CD4-positive, alpha-beta T cell treated with Interleukin-21 for 1 hour (primary cell): ENCODE data around the gene PSMC5.
"Not testable (repeated sequence)": the region's sequence is repeated elsewhere in the genome, so short reads cannot be mapped to it uniquely, and the experiment has no call there.

Experiments
- DNase-seq: peaks from one replicate; pipeline ENCODE4 v3.0.0-alpha.2; 2020

PSMC5 gene

GRCh38 chr17:63841350-63842172, 14.3 kb downstream of the PSMC5 start:
- DNase-seq, result no peak

- DNase-seq, result no peak
These were observed 14.9 kb downstream of the PSMC5 start for GRCh38 chr17:63842173-63842539.

GRCh38 chr17:63842540-63843386, 15.5 kb downstream of the PSMC5 start, which contains the start of gene SMARCD2:
Gene SMARCD2, minus strand, starts transcription at chr17:63842685. Its CDS starts 11 bp downstream, at chr17:63842674.
- peak; percentile 99 for DNase-seq

GRCh38 chr17:63843387-63843888, 16.2 kb downstream of the PSMC5 start:
- DNase-seq, result peak; percentile 54

DNA sequence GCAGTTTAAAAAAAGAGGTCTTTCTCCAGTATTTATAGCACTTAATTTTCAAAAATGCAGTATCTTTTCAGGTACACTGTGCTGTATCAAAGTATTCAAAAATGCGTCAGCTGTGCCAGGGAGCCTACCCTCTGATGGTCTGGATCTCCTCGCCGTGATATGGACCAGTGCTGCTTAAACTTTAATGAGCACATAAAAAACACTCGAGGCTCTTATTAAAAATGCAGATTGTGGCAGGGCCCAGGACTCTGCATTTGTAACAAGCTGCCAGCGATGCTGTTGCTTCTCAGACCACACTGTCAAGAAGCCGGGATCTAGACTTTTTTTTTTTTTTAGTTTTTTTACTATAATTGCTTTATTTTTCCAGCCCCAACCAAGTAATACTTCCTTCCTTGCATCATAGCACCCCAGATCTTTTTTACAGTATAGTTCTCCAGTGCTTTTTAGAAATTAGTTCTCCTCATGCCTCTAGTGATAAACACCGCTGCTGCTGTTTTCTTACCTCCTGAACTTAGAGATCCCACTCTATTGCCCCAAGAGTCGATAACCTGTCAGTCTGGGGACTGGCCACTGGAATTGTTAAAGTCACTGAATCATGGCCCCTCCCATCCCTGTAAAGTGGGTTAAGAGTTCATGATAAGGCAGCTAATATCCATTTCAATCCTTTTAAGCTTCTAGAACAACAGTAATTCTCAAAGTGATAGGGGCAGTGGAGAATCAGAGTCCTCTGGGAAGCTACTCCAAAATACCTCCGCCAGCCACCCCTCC, 16.9 kb downstream of the PSMC5 start:
- no peak for DNase-seq

GRCh38 chr17:63845509-63845908, 18.3 kb downstream of the PSMC5 start:
- DNase-seq, result no peak

- DNase-seq, result no peak
These were observed 20.5 kb downstream of the PSMC5 start for GRCh38 chr17:63847525-63848249.

DNA sequence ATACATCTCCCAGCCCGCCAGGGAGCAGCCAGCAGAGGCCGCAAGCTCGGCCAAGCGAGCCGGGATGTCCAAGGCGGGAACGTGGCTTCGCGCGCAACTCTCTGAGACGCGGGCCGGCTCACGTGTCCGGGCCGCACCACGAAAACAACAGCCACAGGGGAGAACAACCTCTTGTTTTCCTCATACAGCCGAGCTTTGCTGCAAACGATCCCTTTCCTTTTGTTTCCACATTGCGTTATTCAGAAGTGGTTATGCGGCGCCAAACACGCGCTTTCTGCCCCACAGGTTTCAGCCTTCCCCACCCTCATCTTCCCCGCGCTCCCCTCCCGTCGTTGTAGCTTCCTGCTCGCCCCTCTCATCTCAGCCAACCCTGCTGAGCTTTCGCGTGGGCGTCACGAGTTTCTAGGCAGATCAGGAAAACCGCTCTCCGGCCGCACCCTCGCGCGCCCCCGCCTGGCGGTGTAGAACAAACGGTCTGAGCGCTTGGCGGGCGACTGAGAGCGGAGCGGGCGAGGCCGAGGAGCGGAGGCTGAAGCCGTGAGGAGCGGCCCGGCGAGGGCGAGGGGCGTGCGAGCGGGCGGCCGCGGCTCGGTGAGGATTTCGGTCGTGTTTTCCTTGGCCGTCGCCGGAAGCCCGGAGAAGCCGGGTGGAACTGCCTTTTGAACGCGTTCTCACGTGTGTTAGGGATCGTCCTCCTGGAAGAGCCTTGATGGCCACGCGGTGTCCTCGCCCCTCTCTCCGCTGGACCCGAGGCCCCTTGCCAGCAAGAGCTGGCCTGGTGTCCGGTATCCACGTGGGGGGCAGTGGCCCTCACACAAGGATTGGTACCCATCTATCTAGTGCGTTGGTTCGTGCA, 21.8 kb downstream of the PSMC5 start:
- peak; percentile 94 for DNase-seq

GRCh38 chr17:63850401-63850800, 23.2 kb downstream of the PSMC5 start:
- DNase-seq, result no peak

- DNase-seq, result no peak
These were observed 26.0 kb downstream of the PSMC5 start for GRCh38 chr17:63853260-63853659.

DNA sequence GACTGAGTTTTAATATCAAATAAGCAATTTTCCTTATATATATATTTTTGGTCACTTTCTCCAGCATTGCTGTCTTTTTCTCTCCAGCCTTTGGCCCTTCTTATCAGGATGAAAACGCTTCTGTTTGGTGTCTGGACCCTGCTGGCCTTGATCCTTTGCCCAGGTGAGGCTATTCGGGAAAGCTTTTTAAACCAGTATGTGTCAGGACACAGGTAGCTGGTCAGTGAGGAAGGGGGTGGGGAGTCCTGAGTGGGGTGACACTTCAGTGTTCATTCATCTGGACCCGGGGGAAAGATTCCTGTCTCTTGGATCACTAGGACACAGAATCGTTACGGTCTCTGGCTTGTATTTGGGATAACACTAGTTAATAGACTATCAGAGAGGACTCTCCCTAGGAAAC, 27.5 kb downstream of the PSMC5 start:
- no peak for DNase-seq

DNA sequence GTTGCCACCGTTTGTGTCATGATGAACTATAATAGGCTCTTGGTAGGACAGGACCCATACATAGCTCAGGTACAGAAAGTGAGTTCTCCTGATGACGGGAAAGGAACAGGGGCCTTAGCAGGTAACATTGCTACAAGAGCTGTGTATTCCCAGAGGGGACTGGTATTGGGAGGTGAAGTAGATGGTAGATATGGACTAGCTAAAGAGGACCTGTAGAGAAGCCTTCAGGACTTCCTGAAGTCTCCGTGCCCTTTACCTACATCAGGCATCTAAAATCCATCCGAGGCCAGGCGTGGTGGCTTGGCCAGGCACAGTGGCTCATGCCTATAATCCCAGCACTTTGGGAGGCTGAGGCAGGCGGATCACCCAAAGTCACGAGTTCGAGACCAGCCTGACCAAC, 28.0 kb downstream of the PSMC5 start:
- DNase-seq, result no peak

GRCh38 chr17:63856425-63856824, 29.2 kb downstream of the PSMC5 start:
- DNase-seq, result not testable (repeated sequence)

DNA sequence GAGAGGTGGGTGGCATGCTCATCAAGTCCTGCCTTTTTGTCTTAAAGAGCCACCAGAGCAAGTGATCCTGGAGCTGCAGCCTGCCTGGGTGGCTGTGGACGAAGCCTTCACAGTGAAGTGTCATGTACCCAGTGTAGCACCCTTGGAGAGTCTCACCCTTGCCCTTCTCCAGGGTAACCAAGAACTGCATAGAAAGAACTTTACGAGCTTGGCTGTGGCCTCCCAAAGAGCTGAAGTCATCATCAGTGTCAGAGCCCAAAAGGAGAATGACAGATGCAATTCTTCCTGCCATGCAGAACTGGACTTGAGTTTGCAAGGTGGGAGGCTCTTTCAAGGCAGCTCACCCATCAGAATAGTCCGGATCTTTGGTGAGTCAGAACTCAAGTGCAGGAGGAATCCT, 32.0 kb downstream of the PSMC5 start:
- no peak for DNase-seq

GRCh38 chr17:63866625-63867024, 39.4 kb downstream of the PSMC5 start:
- DNase-seq, result not testable (repeated sequence)

- DNase-seq, result not testable (repeated sequence)
These were observed 42.5 kb downstream of the PSMC5 start for GRCh38 chr17:63869491-63870291.

DNA sequence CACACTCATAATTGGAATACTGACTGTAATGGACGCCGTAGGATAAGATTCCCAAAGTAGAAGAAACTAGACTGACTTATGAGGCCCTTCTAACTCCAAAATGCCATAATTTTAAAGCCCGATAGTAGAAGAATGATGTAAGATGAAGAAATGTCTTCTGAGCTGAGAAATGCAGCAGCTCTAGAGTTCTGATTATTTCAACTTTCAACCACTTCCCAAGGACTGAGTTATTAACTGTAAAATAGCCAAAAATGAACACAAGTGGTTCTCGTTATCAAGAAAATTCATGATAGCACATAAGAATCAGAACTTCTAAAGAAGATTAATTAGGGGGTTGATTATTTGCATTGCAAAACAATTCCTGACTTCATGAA, 43.0 kb downstream of the PSMC5 start:
- not testable (repeated sequence) for DNase-seq

DNA sequence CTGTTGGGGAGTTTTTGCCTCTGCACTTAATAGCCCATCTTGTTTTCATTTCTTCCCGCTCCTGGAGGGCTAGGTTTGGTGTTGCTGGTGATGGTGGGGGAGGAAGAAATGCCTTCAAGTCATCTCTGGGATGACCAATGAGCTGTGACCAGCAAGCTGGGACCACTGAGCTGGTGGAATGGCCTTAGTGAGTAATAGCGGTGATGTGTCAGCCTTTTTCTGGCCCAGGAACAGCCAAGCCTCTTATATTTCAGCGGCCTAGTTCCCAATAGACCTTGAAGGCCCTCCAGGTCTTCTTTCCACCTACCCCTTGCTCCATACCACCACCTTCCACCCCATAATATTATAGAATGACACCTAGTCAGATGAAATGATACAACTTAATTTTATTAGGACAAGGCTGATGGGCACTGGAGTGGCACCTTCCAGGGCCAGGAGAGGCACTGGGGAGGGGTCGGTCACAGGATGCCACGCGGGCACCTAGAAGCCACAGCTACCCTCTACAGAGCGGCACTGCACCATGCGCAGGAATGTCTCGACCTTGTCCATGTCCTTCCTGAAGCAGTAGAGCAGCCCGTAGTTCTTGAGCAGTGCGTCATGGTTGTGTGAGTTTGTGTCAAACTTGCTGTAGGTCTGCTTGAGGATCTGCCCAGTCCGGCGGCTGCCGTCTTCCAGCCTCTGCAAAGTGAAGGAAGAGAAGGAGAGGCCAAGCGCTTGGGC, 44.6 kb downstream of the PSMC5 start:
- DNase-seq, result not testable (repeated sequence)

GRCh38 chr17:63873577-63873976, 46.3 kb downstream of the PSMC5 start, which contains the start of gene CSH2:
Gene CSH2, minus strand, starts transcription at chr17:63873677. Its CDS starts 63 bp downstream, at chr17:63873614.
- DNase-seq, result not testable (repeated sequence)
